GM12878 (cell line): Measurements from ENCODE around the gene OPRD1. TPM values are rescaled to one million over a fixed set of nuclear protein-coding genes. Genes with fewer than 3 reads are reported as not detected.

Experiments used
- ATAC-seq: fragments of 200-7000 bp; cut with Tn5 transposase; 3 replicates; pipeline ENCODE4 v1.9.1; 2020; ENCODE audit warnings: mild to moderate bottlenecking, moderate library complexity
- BruUV-seq: library from RNA; stranded (reverse); fragments of 400-500 nt; replicated peaks from 2 replicates; lab custom pipeline; 2021; lab: Mats Ljungman, UMichigan
- CTCF ChIA-PET: fragments of 300-600 bp; sonication (Branson Sonifier 250); formaldehyde crosslinking; extraction: SDS; loops from one replicate; lab custom pipeline; 2021; ENCODE audit warnings: inconsistent platforms; lab: Yijun Ruan, JAX
- POLR2A ChIA-PET: fragments of 350-600 bp; formaldehyde crosslinking; extraction: SDS; loops from one replicate; lab custom pipeline; 2021; ENCODE audit warnings: inconsistent platforms; lab: Charles Lee
- RAD21 ChIA-PET: fragments of 300-600 bp; sonication (Branson Sonifier 250); formaldehyde crosslinking; loops from one replicate; lab custom pipeline; 2023; ENCODE audit warnings: antibody characterized with exemption; ENCODE audit not compliant: unreplicated experiment; lab: Charles Lee
- SMC1A ChIA-PET: fragments of 300-600 bp; sonication (Branson Sonifier 250); formaldehyde crosslinking; loops from one replicate; lab custom pipeline; 2023; ENCODE audit not compliant: unreplicated experiment, uncharacterized antibody; lab: Charles Lee
- DNase-seq: peaks from one replicate; pipeline ENCODE4 v3.0.0-alpha.2; 2011; ENCODE audit warnings: low read depth, low spot score
- FAIRE-seq: peaks from 3 replicates; lab custom pipeline; 2011; peaks lifted over from hg19 to GRCh38; lab: Jason Lieb, UNC
- H2AFZ ChIP-seq: 2 replicates; pipeline ENCODE4 v1.6.0; 2011; ENCODE audit warnings: low read depth, low read length, control low read depth; ENCODE audit not compliant: control insufficient read depth
- H3K27ac ChIP-seq: 2 replicates; pipeline ENCODE4 v1.5.1; 2011; ENCODE audit warnings: control low read depth; ENCODE audit not compliant: control insufficient read depth, insufficient read depth
- H3K27me3 ChIP-seq, 2 experiments: replicated peaks in 1 of 2; 2 replicates each; pipeline versions ENCODE4 v1.6.0 to v1.6.1; 2011; ENCODE audit warnings: low read length in 1 of 2; ENCODE audit not compliant: control insufficient read depth in 2 of 2, insufficient read depth in 2 of 2
- H3K36me3 ChIP-seq, 2 experiments: 2 replicates each; pipeline ENCODE4 v1.5.1; 2011; ENCODE audit warnings: low read length in 1 of 2; ENCODE audit not compliant: control insufficient read depth in 2 of 2, insufficient read depth in 2 of 2
- H3K4me1 ChIP-seq: 2 replicates; pipeline ENCODE4 v1.6.1; 2011; ENCODE audit warnings: mild to moderate bottlenecking, low read length, moderate library complexity, mixed read lengths; ENCODE audit not compliant: control insufficient read depth, insufficient read depth
- H3K4me2 ChIP-seq: 2 replicates; pipeline ENCODE4 v1.6.0; 2011; ENCODE audit warnings: control low read depth; ENCODE audit not compliant: control insufficient read depth, insufficient read depth
- H3K4me3 ChIP-seq: fragments of 200-600 bp; sonication (generic); 2 replicates; pipeline ENCODE4 v1.5.1; 2016
- H3K79me2 ChIP-seq: 2 replicates; pipeline ENCODE4 v1.6.0; 2011; ENCODE audit warnings: low read length; ENCODE audit not compliant: control insufficient read depth, insufficient read depth
- H3K9ac ChIP-seq: 2 replicates; pipeline ENCODE4 v1.8.0; 2011; ENCODE audit warnings: low read length, control low read depth, mixed read lengths; ENCODE audit not compliant: control insufficient read depth, insufficient read depth
- H3K9me3 ChIP-seq: replicated peaks from 3 replicates; pipeline ENCODE4 v1.5.1; 2011; ENCODE audit warnings: mild to moderate bottlenecking, low read length; ENCODE audit not compliant: control insufficient read depth, insufficient read depth
- H4K20me1 ChIP-seq: 2 replicates; pipeline ENCODE4 v1.6.0; 2011; ENCODE audit not compliant: control insufficient read depth, insufficient read depth
- CREM ChIP-seq: IDR thresholded peaks from 2 replicates; pipeline ENCODE4 v1.6.1; 2014; ENCODE audit warnings: antibody characterized with exemption, low read depth
- EGR1 ChIP-seq, 2 experiments: IDR thresholded peaks; 1 replicate in 1 of 2; 2 replicates in 1 of 2; pipeline ENCODE4 v1.6.1; 2011 to 2012; ENCODE audit warnings: low read depth in 2 of 2, low read length in 2 of 2, borderline replicate concordance in 1 of 2, mild to moderate bottlenecking in 1 of 2, moderate library complexity in 1 of 2
- GABPA ChIP-seq: IDR thresholded peaks from 2 replicates; pipeline ENCODE4 v1.6.1; 2014; ENCODE audit warnings: antibody characterized with exemption, low read depth, mild to moderate bottlenecking, inconsistent platforms
- JUND ChIP-seq: IDR thresholded peaks from 2 replicates; pipeline ENCODE4 v1.6.1; 2012; ENCODE audit warnings: low read depth, mild to moderate bottlenecking, low read length, improper control_type of control experiment, moderate library complexity
- MXI1 ChIP-seq: fragments of 150-350 bp; IDR thresholded peaks from 2 replicates; pipeline ENCODE4 v1.6.1; 2011; ENCODE audit warnings: low read depth, mild to moderate bottlenecking, inconsistent platforms, low read length, improper control_type of control experiment
- RFX5 ChIP-seq: IDR thresholded peaks from 2 replicates; pipeline ENCODE4 v1.6.1; 2011; ENCODE audit warnings: low read depth, low read length, improper control_type of control experiment
- SMC3 ChIP-seq: IDR thresholded peaks from 2 replicates; pipeline ENCODE4 v1.6.1; 2011; ENCODE audit warnings: low read length, improper control_type of control experiment, borderline replicate concordance
- SPI1 ChIP-seq: IDR thresholded peaks from 2 replicates; pipeline ENCODE4 v1.6.1; 2011; ENCODE audit warnings: low read depth, mild to moderate bottlenecking, low read length, moderate library complexity, borderline replicate concordance; ENCODE audit not compliant: insufficient read depth
- SUPT20H ChIP-seq: IDR thresholded peaks from 2 replicates; pipeline ENCODE4 v1.6.1; 2011; ENCODE audit warnings: low read depth, mild to moderate bottlenecking, low read length, moderate library complexity, borderline replicate concordance; ENCODE audit not compliant: control insufficient read depth
- ZNF384 ChIP-seq: IDR thresholded peaks from 2 replicates; pipeline ENCODE4 v1.6.1; 2012; ENCODE audit warnings: low read depth, mild to moderate bottlenecking, low read length, improper control_type of control experiment, borderline replicate concordance
- WGBS: methylation state at CpG from one replicate; pipeline ENCODE4 v1.1.6; 2016; ENCODE audit warnings: low lambda C conversion rate; ENCODE audit not compliant: insufficient replicate concordance, insufficient coverage; ENCODE audit errors: missing lambda C conversion rate; 5-methylcytosine and 5-hydroxymethylcytosine counted together
- in situ Hi-C: fragments of 300-500 bp; cut with MboI; formaldehyde crosslinking; loops from 9 replicates; pipeline ENCODE4 v1.14.3; 2018; ENCODE audit warnings: mixed read lengths
- intact Hi-C: fragments of 100-400 bp; cut with micrococcal nuclease; formaldehyde crosslinking; loops from one replicate; pipeline ENCODE4 v1.14.2; 2022; ENCODE audit not compliant: unreplicated experiment
- polyA plus RNA-seq, 11 experiments: library from polyadenylated mRNA; depleted of rRNA in 4 of 11; unstranded in 6 of 11; stranded (reverse) in 5 of 11; fragments of >200 nt; fragmentation: Nextera tagmentation in 4 of 11; fragmentation: Illumina TruSeq in 1 of 11; extraction: Ambion mirVana in 4 of 11; extraction: Trizol in 1 of 11; gene quantifications; 1 replicate in 1 of 11; 2 replicates in 10 of 11; pipeline versions ENCODE4 v1.2.1 to v1.2.3, GENCODE V29; 2011 to 2016; ENCODE audit warnings: inconsistent platforms in 2 of 11, missing spikeins in 2 of 11, low read depth in 1 of 11
- total RNA-seq, 4 experiments: library from RNA; depleted of rRNA in 3 of 4; stranded (reverse); fragments of >200 nt in 3 of 4; fragmentation: Illumina TruSeq in 1 of 4; extraction: Trizol in 1 of 4; gene quantifications; 2 replicates each; pipeline versions ENCODE4 v1.2.1 to v1.2.3, GENCODE V29; 2013 to 2021
- TF ChIP-seq, protein P1 (sequence below): fragments of 450-650 bp; IDR thresholded peaks from 2 replicates; pipeline ENCODE4 v1.6.1; 2016; ENCODE audit warnings: mild to moderate bottlenecking

Gene OPRD1
- total and polyA plus RNA-seq, 10 of the 15 experiments (the other 5 are each of a cell fraction or from before 2014, with no cell fraction given) = 0.02 TPM; not detected in 8

DNA sequence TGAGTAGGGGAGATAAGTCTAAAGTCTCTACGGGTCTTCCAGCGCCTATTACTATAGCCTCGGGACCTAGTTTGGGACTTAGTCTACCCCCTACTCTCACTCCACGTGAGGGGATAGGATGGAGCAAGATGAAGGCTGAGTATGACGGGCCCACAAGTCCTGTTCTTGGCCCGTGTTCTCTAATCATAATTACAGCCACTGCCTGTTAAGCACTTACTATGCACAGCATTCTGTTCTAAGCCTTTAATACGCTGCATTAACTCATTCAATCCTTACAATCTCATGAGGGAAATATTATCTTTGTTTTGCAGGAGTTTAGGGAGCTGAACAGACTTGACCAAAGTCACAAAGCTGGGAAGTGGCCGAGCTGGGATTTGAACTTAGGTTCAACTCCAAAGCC, 78.5 kb downstream of the OPRD1 start:
- no peaks in the 10 kb centered on the region for H3K27me3 ChIP-seq
- ChIA-PET SMC1A (interaction anchor here (1.4 to 1.7 kb wide), 5 partner anchors 19 to 145 kb away, joined by 4 to 11 read pairs (median 5); no protein-coding TSS in a partner anchor), RAD21 (interaction anchor here (1.2 to 11.7 kb wide), 4 partner anchors 9 to 143 kb away, joined by 4 to 284 read pairs (median 5); partner anchors contain the start of gene EPB41), CTCF (interaction anchor here (0.7 to 6.2 kb wide), 6 partner anchors 8 to 312 kb away, joined by 3 to 63 read pairs (median 6); no protein-coding TSS in a partner anchor), POLR2A (interaction anchor here (0.8 to 1.4 kb wide), 2 partner anchors 37 to 143 kb away, joined by 3 to 5 read pairs; no protein-coding TSS in a partner anchor)
- H3K4me3 ChIP-seq = no peak overlapping the region
- H3K9ac ChIP-seq = no peak overlapping the region
- FAIRE-seq (no peak), ATAC-seq (no peak), DNase-seq (no peak)
- H2AFZ ChIP-seq = no peak overlapping the region
- H3K36me3 ChIP-seq = no peaks in the 10 kb centered on the region
- no peak overlapping the region for H3K4me2 ChIP-seq
- in situ Hi-C loops = no loop called here
- TF ChIP-seq SMC3 (no peak), ZNF384 (no peak), CREM (no peak), GABPA (no peak), SPI1 (no peak), EGR1 (IDR thresholded peaks at IDR 0.05; ENCODE audit: borderline replicate concordance in 1 of 2, low read depth in 2 of 2, low read length in 2 of 2) (no peak), JUND (no peak), RFX5 (no peak), SUPT20H (no peak), MXI1 (no peak)
- TF ChIP-seq, protein P1, sequence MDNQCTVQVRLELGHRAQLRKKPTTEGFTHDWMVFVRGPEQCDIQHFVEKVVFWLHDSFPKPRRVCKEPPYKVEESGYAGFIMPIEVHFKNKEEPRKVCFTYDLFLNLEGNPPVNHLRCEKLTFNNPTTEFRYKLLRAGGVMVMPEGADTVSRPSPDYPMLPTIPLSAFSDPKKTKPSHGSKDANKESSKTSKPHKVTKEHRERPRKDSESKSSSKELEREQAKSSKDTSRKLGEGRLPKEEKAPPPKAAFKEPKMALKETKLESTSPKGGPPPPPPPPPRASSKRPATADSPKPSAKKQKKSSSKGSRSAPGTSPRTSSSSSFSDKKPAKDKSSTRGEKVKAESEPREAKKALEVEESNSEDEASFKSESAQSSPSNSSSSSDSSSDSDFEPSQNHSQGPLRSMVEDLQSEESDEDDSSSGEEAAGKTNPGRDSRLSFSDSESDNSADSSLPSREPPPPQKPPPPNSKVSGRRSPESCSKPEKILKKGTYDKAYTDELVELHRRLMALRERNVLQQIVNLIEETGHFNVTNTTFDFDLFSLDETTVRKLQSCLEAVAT = no peak
- H4K20me1 ChIP-seq = no peaks in the 10 kb centered on the region
- 93% methylated on average over 8 of the region's 8 CpGs for WGBS
- peaks cover 13% of the 10 kb centered on the region for H3K79me2 ChIP-seq
- BruUV-seq = TSS peak; percentile 38
- no peaks in the 10 kb centered on the region for H3K9me3 ChIP-seq
- H3K4me1 ChIP-seq = peaks cover 15% of the 10 kb centered on the region
- intact Hi-C loops = no loop called here
- H3K27ac ChIP-seq = no peak overlapping the region
